ENCODE data around the gene CEBPE.

Gene CEBPE

GRCh38 chr14:23101986-23102625 lies 16.9 kb downstream of the CEBPE start:
- DNase-seq = no peak

DNA sequence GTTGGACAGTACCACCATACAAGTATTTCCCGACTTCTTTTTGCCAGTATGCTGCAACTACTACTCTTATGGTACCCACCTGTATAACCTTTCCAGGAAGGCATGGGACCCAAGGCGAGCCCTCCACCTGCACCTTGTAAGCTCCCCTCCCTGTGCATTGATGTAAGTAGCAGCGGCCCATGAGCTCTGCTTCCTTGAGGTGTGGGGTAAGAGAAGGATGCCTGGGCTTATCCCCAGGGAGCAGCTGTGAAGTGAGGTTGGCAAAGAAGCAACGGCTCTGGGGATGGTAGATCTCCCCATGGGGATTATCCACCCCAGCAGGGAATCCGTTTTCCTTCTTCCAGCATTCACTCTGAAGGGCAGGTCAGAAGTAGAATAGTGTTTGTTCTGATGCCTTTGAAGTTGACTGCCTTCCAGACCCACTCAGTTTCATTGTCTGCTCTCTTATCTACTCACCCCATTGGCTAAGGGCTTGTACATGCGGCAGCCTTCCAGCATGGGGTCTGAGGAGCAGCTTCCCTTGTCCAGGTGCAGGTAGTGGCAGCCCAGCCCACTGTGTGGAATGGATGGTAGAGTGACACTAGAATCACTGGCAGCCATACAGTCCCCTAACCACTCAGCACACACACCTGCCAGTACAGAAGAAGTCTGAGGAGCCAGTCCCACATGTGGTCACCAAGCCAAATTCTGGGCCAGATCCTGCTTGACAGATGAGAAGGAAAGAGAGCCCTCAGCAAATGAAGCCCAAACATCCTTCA lies 17.7 kb downstream of the CEBPE start:
- DNase-seq = peak; percentile 74

GRCh38 chr14:23099212-23099861 lies 19.7 kb downstream of the CEBPE start:
- DNase-seq = no peak

GRCh38 chr14:23097786-23098185 lies 21.3 kb downstream of the CEBPE start:
- DNase-seq = no peak

DNA sequence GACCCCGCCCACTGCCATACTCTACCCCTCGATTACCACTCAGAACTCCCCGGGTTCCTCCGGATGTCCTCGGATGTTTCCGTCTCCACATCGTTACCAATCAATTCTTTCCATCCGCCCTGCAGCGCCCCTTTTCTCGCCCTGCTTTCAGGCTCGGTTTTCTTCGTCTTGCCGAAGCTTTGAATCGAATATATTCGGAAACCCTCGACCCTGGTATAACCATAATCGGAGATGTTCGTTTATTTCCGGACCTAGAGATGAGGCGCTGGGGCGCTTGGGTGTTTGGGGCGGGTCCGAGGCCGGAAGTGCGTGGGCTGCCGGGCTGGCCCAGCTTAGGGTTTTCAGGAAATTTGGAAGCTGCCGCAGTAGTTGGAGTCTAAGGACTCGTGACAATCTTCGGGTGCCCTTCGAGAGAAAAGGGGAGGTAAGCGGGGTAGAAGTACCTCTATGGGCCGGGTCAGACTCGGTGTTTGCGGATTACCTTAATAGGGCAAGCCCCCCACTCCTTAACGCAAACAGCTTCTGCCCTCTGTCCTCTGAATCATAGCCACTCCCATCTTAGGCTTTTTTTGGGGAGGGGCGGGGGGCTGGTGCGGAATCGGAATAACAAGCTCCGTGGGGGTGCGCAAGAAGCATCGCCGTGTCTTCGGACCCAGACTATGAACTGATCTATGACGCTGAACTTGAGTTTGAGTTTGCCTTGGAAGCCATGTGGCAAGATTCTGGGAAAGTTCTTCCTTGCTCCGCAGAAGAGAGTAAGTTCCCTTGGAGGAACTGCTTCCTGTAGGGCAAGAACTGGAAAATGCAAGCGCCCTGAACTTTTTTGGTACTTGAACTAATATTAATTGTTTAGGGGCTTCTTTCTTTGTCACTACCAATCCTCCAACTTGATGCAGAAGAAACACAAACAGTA lies 23.6 kb downstream of the CEBPE start, which contains the start of gene C14orf119:
Gene C14orf119 (plus strand): TSS at position 310 of the 913 bp plus-strand sequence. CDS start 2,154 bp downstream, outside the sequence.
- DNase-seq = no peak

DNA sequence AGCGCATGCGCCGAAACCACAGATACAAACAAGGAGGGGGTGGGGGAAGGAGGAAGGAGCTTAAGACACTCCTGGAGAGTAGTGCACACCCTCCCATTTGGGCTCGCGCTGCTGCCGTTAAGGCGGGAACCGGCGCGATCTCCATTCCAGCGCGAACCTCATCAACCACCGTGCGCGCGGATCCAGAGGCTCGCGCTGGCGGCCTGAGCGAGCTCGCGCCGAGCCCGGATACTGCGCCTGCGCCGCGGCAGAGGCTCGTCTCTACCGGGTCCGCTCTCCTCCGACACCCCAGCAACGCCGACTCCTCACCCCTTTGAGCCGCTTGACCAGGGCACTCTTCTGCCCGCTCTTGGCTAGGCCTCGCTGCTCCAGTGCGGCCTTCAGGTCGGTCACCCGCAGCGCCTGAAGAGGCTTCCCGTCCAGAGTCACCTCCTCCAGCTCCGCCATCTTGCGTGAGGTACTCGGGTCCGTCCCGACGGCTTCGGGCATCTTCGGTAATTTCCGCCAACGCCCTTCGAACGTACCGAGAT lies 24.3 kb downstream of the CEBPE start, which contains the start of gene ACIN1:
Gene ACIN1 (minus strand): TSS at position 471 of the 530 bp plus-strand sequence. CDS start 24 bp downstream, at position 447.
- DNase-seq = no peak

GRCh38 chr14:23093991-23094665 lies 24.9 kb downstream of the CEBPE start:
- no peak for DNase-seq

DNA sequence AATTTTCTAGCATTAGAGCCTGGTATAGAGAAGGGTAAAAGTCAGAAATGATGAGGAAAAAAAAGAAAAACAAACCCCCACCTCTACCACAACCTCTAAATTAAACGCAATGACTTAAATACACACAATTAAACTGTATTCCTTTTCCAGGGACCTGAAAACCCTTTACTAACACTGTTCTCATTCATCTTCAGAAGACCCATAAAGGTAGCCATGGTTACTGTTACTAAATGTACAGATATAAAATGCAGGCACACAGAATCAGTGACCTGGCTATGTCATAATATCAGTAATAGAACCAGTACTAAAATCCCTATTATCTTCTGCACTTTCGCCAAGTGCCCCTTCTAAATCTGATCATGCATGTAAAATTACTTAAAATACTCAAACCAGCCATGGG lies 25.5 kb downstream of the CEBPE start:
- no peak for DNase-seq

DNA sequence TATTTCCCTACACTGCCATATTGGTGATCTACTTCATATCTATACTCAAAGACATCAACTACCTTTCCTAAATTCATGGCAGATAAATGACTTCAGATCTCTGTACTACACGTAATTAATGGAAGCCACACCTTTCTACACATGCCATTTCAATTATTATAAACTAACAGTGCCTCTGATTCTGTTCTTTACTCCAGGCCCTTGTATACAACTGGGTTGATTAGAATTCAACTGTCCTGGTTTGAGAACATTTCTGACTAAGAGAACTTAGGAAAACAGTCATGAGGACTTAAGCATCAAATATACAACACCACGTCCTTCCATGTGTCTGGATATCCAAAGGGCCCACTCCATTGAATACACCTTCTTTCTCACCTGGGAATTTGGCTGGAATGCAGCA lies 26.0 kb downstream of the CEBPE start:
- DNase-seq = no peak

- DNase-seq = no peak
These were observed 27.5 kb downstream of the CEBPE start for GRCh38 chr14:23091294-23092225.

DNA sequence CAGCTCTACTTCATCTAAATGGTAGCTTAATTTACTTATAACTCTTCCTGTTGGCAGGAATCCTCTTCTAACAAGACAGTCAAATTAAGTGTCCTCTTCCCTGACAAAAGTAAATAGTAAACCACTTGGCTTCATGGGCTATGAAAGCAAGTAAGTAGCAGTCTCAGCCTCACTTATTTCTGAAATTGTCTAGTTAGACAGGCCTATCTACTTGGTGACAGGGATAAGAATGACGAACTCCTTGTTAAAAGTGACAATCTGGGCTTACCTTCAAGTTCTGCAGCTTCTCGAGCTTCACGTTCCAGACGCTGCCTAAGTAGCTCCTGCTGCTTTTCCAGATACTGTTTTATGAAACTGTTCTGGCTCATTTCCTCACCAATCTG lies 28.8 kb downstream of the CEBPE start:
- no peak for DNase-seq

GRCh38 chr14:23089498-23090253 lies 29.4 kb downstream of the CEBPE start:
- no peak for DNase-seq

DNA sequence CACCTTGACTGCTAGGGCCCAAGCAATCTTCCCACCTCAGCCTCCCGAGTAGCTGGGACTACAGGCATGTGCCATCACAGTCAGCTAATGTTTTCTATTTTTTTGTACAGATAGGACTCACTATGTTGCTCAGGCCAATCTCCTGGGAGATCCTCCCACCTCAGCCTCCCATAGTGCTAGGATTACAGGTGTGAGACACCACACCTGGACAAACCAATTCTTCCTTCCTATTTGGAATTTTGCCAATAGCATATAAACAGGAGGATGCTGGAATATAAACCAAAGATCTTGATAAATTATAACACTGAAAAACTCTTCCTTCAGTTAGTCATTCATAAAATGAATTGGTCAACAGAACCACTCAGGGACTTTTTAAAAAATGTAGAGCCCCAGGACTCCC lies 32.5 kb downstream of the CEBPE start:
- no peak for DNase-seq

DNA sequence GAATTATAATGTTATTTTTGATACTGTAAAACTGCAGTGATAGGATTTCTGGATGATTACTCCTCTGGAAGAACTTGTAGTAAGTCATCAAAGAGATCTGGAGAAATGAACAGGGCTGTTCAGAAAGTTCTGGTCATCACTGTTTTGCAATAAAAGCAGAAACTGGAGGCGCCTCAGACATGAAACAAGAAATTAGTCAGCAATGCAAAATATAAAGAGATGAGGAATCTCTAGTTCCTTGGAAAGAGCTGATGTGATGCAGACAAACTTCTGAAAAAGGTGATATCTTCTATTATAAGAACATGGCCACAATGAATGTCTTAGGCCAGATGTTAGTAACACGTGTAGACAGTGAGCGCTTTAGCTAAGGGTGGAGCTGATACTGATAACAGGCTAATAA lies 33.6 kb downstream of the CEBPE start:
- no peak for DNase-seq

- no peak for DNase-seq
These were observed 38.6 kb downstream of the CEBPE start for GRCh38 chr14:23080474-23080873.

- no peak for DNase-seq
These were observed 39.3 kb downstream of the CEBPE start for GRCh38 chr14:23079716-23080115.

GRCh38 chr14:23078692-23079116 lies 40.4 kb downstream of the CEBPE start:
- DNase-seq = no peak

- no peak for DNase-seq
These were observed 41.1 kb downstream of the CEBPE start for GRCh38 chr14:23077962-23078361.

DNA sequence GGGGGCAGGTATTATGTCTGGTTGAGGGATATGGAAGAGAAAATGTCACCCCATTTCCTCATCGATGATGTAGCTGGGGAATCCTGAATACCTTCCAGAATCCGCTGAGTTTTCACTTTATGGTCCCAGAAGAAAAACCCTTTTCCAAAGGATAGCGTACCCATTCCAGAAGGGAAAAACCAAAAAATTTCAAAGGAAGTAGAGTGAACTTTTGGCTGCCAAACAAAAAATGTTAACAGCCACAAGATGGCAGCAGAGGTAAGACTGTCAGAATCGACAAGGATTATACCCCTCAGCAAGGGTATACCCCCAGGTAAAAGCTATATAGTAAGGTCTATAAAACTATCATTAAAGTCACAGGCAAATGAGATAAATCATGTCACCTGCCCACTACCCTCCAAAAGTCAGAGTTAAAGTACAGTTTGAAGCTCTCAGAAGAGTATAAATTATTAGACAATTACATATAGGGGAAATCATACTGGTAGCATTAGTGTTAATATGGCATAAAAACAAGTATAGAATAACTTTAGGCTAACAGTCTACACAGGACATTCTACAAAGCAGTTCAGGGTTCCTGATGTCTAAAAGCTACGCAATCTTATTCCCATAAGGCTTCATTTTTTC lies 42.2 kb downstream of the CEBPE start:
- no peak for DNase-seq

All from NCI-H345 (cell line).